Esophagus muscularis mucosa (tissue), 4 donors: Measurements from ENCODE around the gene NEXN. TPM values are rescaled to one million over a fixed set of nuclear protein-coding genes. Genes with fewer than 3 reads are reported as not detected.
"Not testable (repeated sequence)": the region's sequence is repeated elsewhere in the genome, so short reads cannot be mapped to it uniquely, and the experiment has no call there.

Experiments used
- DNase-seq: peaks from one replicate; pipeline ENCODE4 v3.0.0-alpha.2; 2017; ENCODE audit errors: extremely low spot score
- H3K27ac ChIP-seq, 4 donors: fragments of 200-600 bp; sonication (generic); replicated peaks in 1 of 4; 1 replicate in 3 of 4; 2 replicates in 1 of 4; pipeline ENCODE4 v1.5.1; 2016 to 2019; ENCODE audit warnings: mild to moderate bottlenecking in 1 of 4
- H3K27me3 ChIP-seq, 4 donors: fragments of 200-600 bp; sonication (generic); one replicate each; pipeline versions ENCODE4 v1.5.1 to v1.6.0; 2016 to 2019
- H3K36me3 ChIP-seq, 4 donors: fragments of 200-600 bp; sonication (generic); one replicate each; pipeline ENCODE4 v1.5.1; 2016 to 2019
- H3K4me1 ChIP-seq, 4 donors: fragments of 200-600 bp; sonication (generic); one replicate each; pipeline ENCODE4 v1.5.1; 2016 to 2019
- H3K4me3 ChIP-seq, 4 donors: fragments of 200-600 bp; sonication (generic); 1 replicate in 2 of 4; 2 replicates in 2 of 4; pipeline ENCODE4 v1.5.1; 2016 to 2019; ENCODE audit warnings: mild to moderate bottlenecking in 4 of 4, moderate library complexity in 1 of 4
- H3K9me3 ChIP-seq, 4 donors: fragments of 200-600 bp; sonication (generic); 1 replicate in 3 of 4; 2 replicates in 1 of 4; pipeline ENCODE4 v1.5.1; 2016 to 2019
- CTCF ChIP-seq, 3 experiments: fragments of 200-600 bp in 2 of 3; fragments of 450-650 bp in 1 of 3; sonication (generic) in 2 of 3; IDR thresholded peaks; one replicate each; pipeline ENCODE4 v1.5.1; 2017 to 2019; ENCODE audit warnings: antibody characterized with exemption in 3 of 3, mild to moderate bottlenecking in 2 of 3, moderate library complexity in 1 of 3
- EP300 ChIP-seq: sonication (generic); formaldehyde crosslinking; IDR thresholded peaks from one replicate; pipeline ENCODE4 v1.6.1; 2017; ENCODE audit warnings: antibody characterized with exemption
- POLR2A ChIP-seq: fragments of 450-650 bp; IDR thresholded peaks from one replicate; pipeline ENCODE4 v1.6.1; 2017; ENCODE audit warnings: antibody characterized with exemption, moderate library complexity, mild to moderate bottlenecking, low read depth
- POLR2AphosphoS5 ChIP-seq, 2 donors: sonication (generic); formaldehyde crosslinking; IDR thresholded peaks; one replicate each; pipeline ENCODE4 v1.6.1; 2017; ENCODE audit warnings: antibody characterized with exemption in 2 of 2
- WGBS: methylation state at CpG from one replicate; pipeline ENCODE4 v1.1.5; 2018; 5-methylcytosine and 5-hydroxymethylcytosine counted together
- intact Hi-C: fragments of 100-400 bp; cut with DNase I; formaldehyde crosslinking; loops from one replicate; pipeline ENCODE4 v1.15.1; 2023
- total RNA-seq, 4 donors: library from RNA; depleted of rRNA; stranded (reverse); fragments of >200 nt; gene quantifications; one replicate each; pipeline versions ENCODE4 v1.1.0 to v1.2.1, GENCODE V29; 2016

Gene NEXN
- total RNA-seq, 4 donors from 2014 or later, result 153 to 272 (median 240) TPM

- Histone ChIP-seq H3K4me1 (peaks cover 45 to 77% (median 71%) of the 10 kb centered on the region in 4 donors), H3K27ac (peak overlapping the region; percentile 89 to 97 (median 95)), H3K36me3 (peaks cover 0 to 7% (median 2%) of the 10 kb centered on the region in 4 donors), H3K4me3 (peak overlapping the region; percentile 63 to 85 (median 71)), H3K9me3 (no peaks in the 10 kb centered on the region), H3K27me3 (no peaks in the 10 kb centered on the region)
- no peak for DNase-seq
- intact Hi-C loops, result loop anchor here (5.0 kb wide), 1 partner anchor 136 kb away; no protein-coding TSS in a partner anchor
- 35% methylated on average over 2 of the region's 2 CpGs for WGBS
- no peak for TF ChIP-seq POLR2AphosphoS5 (IDR thresholded peaks at IDR 0.05)
These were observed 87.5 kb downstream of the NEXN start for GRCh38 chr1:77975907-77976306.

GRCh38 chr1:77976433-77977076, 88.1 kb downstream of the NEXN start:
- Histone ChIP-seq H3K27ac (peak overlapping the region; percentile 89 to 97 (median 95)), H3K4me3 (peak overlapping the region; percentile 63 to 85 (median 71)), H3K36me3 (peaks cover 0 to 7% (median 2%) of the 10 kb centered on the region in 4 donors), H3K9me3 (no peaks in the 10 kb centered on the region), H3K27me3 (no peaks in the 10 kb centered on the region), H3K4me1 (peaks cover 44 to 77% (median 71%) of the 10 kb centered on the region in 4 donors)
- no peak for DNase-seq
- 75% methylated on average over 13 of the region's 13 CpGs for WGBS
- intact Hi-C loops, result loop anchor here (5.0 kb wide), 1 partner anchor 136 kb away; no protein-coding TSS in a partner anchor
- no peak for TF ChIP-seq POLR2AphosphoS5 (IDR thresholded peaks at IDR 0.05)
- no peak for TF ChIP-seq EP300
- TF ChIP-seq CTCF (IDR thresholded peaks at IDR 0.05), result no peak
- TF ChIP-seq POLR2A, result no peak

GRCh38 chr1:77977989-77978292, 89.5 kb downstream of the NEXN start:
- intact Hi-C loops, result loop anchor here (2.0 to 5.0 kb wide), 3 partner anchors 27 to 134 kb away; partner anchors contain the start of gene DNAJB4
- no peak for TF ChIP-seq POLR2A
- no peak for TF ChIP-seq EP300
- no peak for TF ChIP-seq POLR2AphosphoS5 (IDR thresholded peaks at IDR 0.05)
- no peak for TF ChIP-seq CTCF (IDR thresholded peaks at IDR 0.05)
- no peaks in the 10 kb centered on the region for H3K9me3 ChIP-seq
- H3K4me1 ChIP-seq, result peaks cover 37 to 64% (median 61%) of the 10 kb centered on the region in 4 donors
- DNase-seq, result no peak
- peaks cover 0 to 7% (median 0%) of the 10 kb centered on the region in 4 donors for H3K36me3 ChIP-seq
- H3K4me3 ChIP-seq, result peak overlapping the region; percentile 63 to 85 (median 71)
- H3K27me3 ChIP-seq, result no peaks in the 10 kb centered on the region
- WGBS, result 2% methylated on average over 5 of the region's 5 CpGs
- H3K27ac ChIP-seq, result peak overlapping the region; percentile 89 to 97 (median 95)

- under 1% methylated on average over 30 of the region's 34 CpGs for WGBS
- Histone ChIP-seq H3K27ac (peak overlapping the region; percentile 89 to 97 (median 95)), H3K27me3 (no peaks in the 10 kb centered on the region), H3K4me1 (peaks cover 37 to 62% (median 57%) of the 10 kb centered on the region in 4 donors), H3K36me3 (peaks cover 0 to 7% (median 0%) of the 10 kb centered on the region in 4 donors), H3K4me3 (peak overlapping the region; percentile 63 to 85 (median 71)), H3K9me3 (no peaks in the 10 kb centered on the region)
- intact Hi-C loops, result loop anchor here (2.0 to 5.0 kb wide), 3 partner anchors 26 to 134 kb away; partner anchors contain the start of gene DNAJB4
- TF ChIP-seq EP300 (no peak), POLR2AphosphoS5 (IDR thresholded peaks at IDR 0.05) (peak; percentile 68 to 69)
- DNase-seq, result peak; percentile 95
These were observed 90.0 kb downstream of the NEXN start for GRCh38 chr1:77978293-77978968.

GRCh38 chr1:77978969-77979876, 90.8 kb downstream of the NEXN start, which contains the start of gene FUBP1:
FUBP1 (minus strand) TSS chr1:77979072; CDS start chr1:77979004, 68 bp downstream.
- Histone ChIP-seq H3K36me3 (peaks cover 0 to 6% (median 0%) of the 10 kb centered on the region in 4 donors), H3K27me3 (no peaks in the 10 kb centered on the region), H3K4me1 (peaks cover 35 to 62% (median 51%) of the 10 kb centered on the region in 4 donors), H3K27ac (peak within 1 kb of the TSS; percentile 89 to 97 (median 95)), H3K4me3 (peak within 1 kb of the TSS; percentile 63 to 85 (median 71)), H3K9me3 (no peaks in the 10 kb centered on the region)
- DNase-seq, result peak; percentile 99
- peak; percentile 55 to 84 (median 65) for TF ChIP-seq CTCF (IDR thresholded peaks at IDR 0.05)
- TF ChIP-seq POLR2AphosphoS5 (IDR thresholded peaks at IDR 0.05), result peak; percentile 84 to 91
- TF ChIP-seq EP300, result no peak
- TF ChIP-seq POLR2A, result peak; percentile 31
- WGBS, result 0% methylated on average over 25 of the region's 57 CpGs
- intact Hi-C loops, result loop anchor here (2.0 to 5.0 kb wide), 3 partner anchors 26 to 133 kb away; partner anchors contain the start of gene DNAJB4

- DNase-seq, H3K36me3 ChIP-seq, H3K27me3 ChIP-seq, intact Hi-C loops, H3K9me3 ChIP-seq, H3K4me3 ChIP-seq: not testable (repeated sequence)
- 82% methylated on average over 8 of the region's 8 CpGs for WGBS
- Histone ChIP-seq H3K27ac (peak overlapping the region in 3 of 4 donors; percentile 12 to 45 (median 15)), H3K4me1 (peaks cover 9 to 49% (median 43%) of the 10 kb centered on the region in 4 donors)
These were observed 95.0 kb downstream of the NEXN start for GRCh38 chr1:77983352-77983996.
